ENCODE data around the gene SULT1E1.

Gene SULT1E1

GRCh38 chr4:69860052-69860451 lies at the start of gene SULT1E1:
Gene SULT1E1, minus strand, starts transcription at chr4:69860145. Its CDS starts 2,501 bp downstream, at chr4:69857644.
- no peak within 1 kb of the TSS; the same call in 1 of the 2 replicates for H3K4me3 ChIP-seq (replicated peaks; ENCODE audit: low read depth, low read length)
- TF ChIP-seq CTCF (IDR thresholded peaks at IDR 0.05; ENCODE audit: low read depth, low read length, missing control alignments), result no peak
- DNase-seq (ENCODE audit: extremely low read depth, low read depth), result no peak

- DNase-seq (ENCODE audit: extremely low read depth, low read depth), result no peak
- no peak for TF ChIP-seq CTCF (IDR thresholded peaks at IDR 0.05; ENCODE audit: low read depth, low read length, missing control alignments)
- no peak overlapping the region for H3K4me3 ChIP-seq (replicated peaks; ENCODE audit: low read depth, low read length)
Measured at GRCh38 chr4:69909195-69909594, 49.2 kb upstream of the SULT1E1 start.

GRCh38 chr4:69907151-69907550 lies 47.2 kb upstream of the SULT1E1 start:
- TF ChIP-seq CTCF (IDR thresholded peaks at IDR 0.05; ENCODE audit: low read depth, low read length, missing control alignments), result no peak
- no peak for DNase-seq (ENCODE audit: extremely low read depth, low read depth)
- no peak overlapping the region for H3K4me3 ChIP-seq (replicated peaks; ENCODE audit: low read depth, low read length)

GRCh38 chr4:69896530-69897116 lies 36.7 kb upstream of the SULT1E1 start:
- DNase-seq (ENCODE audit: extremely low read depth, low read depth), result no peak
- peak; percentile 7 for TF ChIP-seq CTCF (IDR thresholded peaks at IDR 0.05; ENCODE audit: low read depth, low read length, missing control alignments)

GRCh38 chr4:69894721-69895120 lies 34.8 kb upstream of the SULT1E1 start:
- no peak for TF ChIP-seq CTCF (IDR thresholded peaks at IDR 0.05; ENCODE audit: low read depth, low read length, missing control alignments)
- no peak overlapping the region for H3K4me3 ChIP-seq (replicated peaks; ENCODE audit: low read depth, low read length)

More at GRCh38 chr4:69896530-69897116, 36.7 kb upstream of the SULT1E1 start:
- no peak overlapping the region for H3K4me3 ChIP-seq (replicated peaks; ENCODE audit: low read depth, low read length)

GRCh38 chr4:69894186-69894585 lies 34.2 kb upstream of the SULT1E1 start:
- TF ChIP-seq CTCF (IDR thresholded peaks at IDR 0.05; ENCODE audit: low read depth, low read length, missing control alignments), result no peak
- no peak for DNase-seq (ENCODE audit: extremely low read depth, low read depth)
- H3K4me3 ChIP-seq (replicated peaks; ENCODE audit: low read depth, low read length), result no peak overlapping the region

More at GRCh38 chr4:69894721-69895120, 34.8 kb upstream of the SULT1E1 start:
- no peak for DNase-seq (ENCODE audit: extremely low read depth, low read depth)

GRCh38 chr4:69888336-69888735 lies 28.4 kb upstream of the SULT1E1 start:
- DNase-seq (ENCODE audit: extremely low read depth, low read depth), result no peak
- TF ChIP-seq CTCF (IDR thresholded peaks at IDR 0.05; ENCODE audit: low read depth, low read length, missing control alignments), result no peak
- no peak overlapping the region for H3K4me3 ChIP-seq (replicated peaks; ENCODE audit: low read depth, low read length)
